ENCODE data around the gene POLR3C. TPM values are rescaled to one million over a fixed set of nuclear protein-coding genes. Genes with fewer than 3 reads are reported as not detected.
"Not testable (repeated sequence)": the region's sequence is repeated elsewhere in the genome, so short reads cannot be mapped to it uniquely, and the experiment has no call there.

POLR3C gene
- total RNA-seq, 2 donors from 2014 or later: 32.7 to 37.9 TPM

GRCh38 chr1:145806408-145806807 is 17.6 kb upstream of the POLR3C start:
- Histone ChIP-seq H3K9me3 (ENCODE audit: control insufficient read depth, low read length) (no peaks in the 10 kb centered on the region), H3K27ac (ENCODE audit: low read depth, low read length) (no peak overlapping the region), H3K9ac (ENCODE audit: extremely low read depth, low read length, poor library complexity, severe bottlenecking) (no peak overlapping the region), H3K4me1 (ENCODE audit: control insufficient read depth, insufficient read depth, low read length) (peaks cover 5% of the 10 kb centered on the region), H3K27me3 (ENCODE audit: control insufficient read depth, insufficient read depth, low read length, poor library complexity, severe bottlenecking) (no peaks in the 10 kb centered on the region), H3K36me3 (ENCODE audit: control insufficient read depth, insufficient read depth, low read length) (peaks cover 5% of the 10 kb centered on the region), H3K4me3 (ENCODE audit: low read length) (no peak overlapping the region)
- no peaks in the 10 kb centered on the region for H3K27me3 Mint-ChIP-seq (ENCODE audit: insufficient read depth)
- H3K9me3 Mint-ChIP-seq: no peaks in the 10 kb centered on the region
- peak overlapping the region; percentile 6 for H3K27ac Mint-ChIP-seq
- H3K4me1 Mint-ChIP-seq: peaks cover 33% of the 10 kb centered on the region
- H3K36me3 Mint-ChIP-seq (ENCODE audit: low read depth): peaks cover 10% of the 10 kb centered on the region
- no peak overlapping the region for H3K4me3 Mint-ChIP-seq
- WGBS, 2 experiments (ENCODE audit: insufficient coverage in 1 of 2, insufficient read length in 1 of 2): 94 to 96% methylated on average over 3 of the region's 4 CpGs
- DNase-seq: no peak
- no peak for TF ChIP-seq CTCF (conservative IDR thresholded peaks at IDR 0.05)

DNA sequence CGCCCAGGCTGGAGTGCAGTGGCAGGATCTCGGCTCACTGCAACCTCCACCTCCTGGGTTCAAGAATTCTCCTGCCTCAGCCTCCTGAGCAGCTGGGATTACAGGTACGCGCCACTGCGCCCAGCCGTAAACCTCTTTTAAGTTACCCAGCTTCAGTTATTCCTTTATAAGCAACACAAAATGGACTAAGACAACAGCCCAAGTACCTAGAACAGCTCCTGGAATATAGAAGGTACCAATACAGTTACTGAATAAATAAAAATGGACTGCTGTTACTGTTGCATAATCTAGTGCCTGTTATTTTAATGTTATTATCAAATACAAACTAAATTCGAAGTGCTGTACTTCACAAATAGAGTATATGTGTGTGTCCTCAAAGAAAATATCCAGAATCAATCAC is 17.2 kb upstream of the POLR3C start:
- H3K4me1 ChIP-seq (ENCODE audit: control insufficient read depth, insufficient read depth, low read length): peaks cover 5% of the 10 kb centered on the region
- H3K9me3 ChIP-seq (ENCODE audit: control insufficient read depth, low read length): no peaks in the 10 kb centered on the region
- Mint-ChIP-seq H3K27me3 (ENCODE audit: insufficient read depth) (no peaks in the 10 kb centered on the region), H3K27ac (no peak overlapping the region), H3K9me3 (no peaks in the 10 kb centered on the region), H3K4me3 (no peak overlapping the region), H3K4me1 (peaks cover 32% of the 10 kb centered on the region), H3K36me3 (ENCODE audit: low read depth) (peaks cover 10% of the 10 kb centered on the region)
- TF ChIP-seq CTCF (conservative IDR thresholded peaks at IDR 0.05): no peak
- H3K36me3 ChIP-seq (ENCODE audit: control insufficient read depth, insufficient read depth, low read length): peaks cover 5% of the 10 kb centered on the region
- WGBS, 2 experiments (ENCODE audit: insufficient coverage in 1 of 2, insufficient read length in 1 of 2): 88 to 95% methylated on average over 6 to 7 of the region's 7 CpGs
- DNase-seq: no peak
- H3K27ac ChIP-seq (ENCODE audit: low read depth, low read length): no peak overlapping the region
- no peak overlapping the region for H3K4me3 ChIP-seq (ENCODE audit: low read length)
- no peak overlapping the region for H3K9ac ChIP-seq (ENCODE audit: extremely low read depth, low read length, poor library complexity, severe bottlenecking)
- no peaks in the 10 kb centered on the region for H3K27me3 ChIP-seq (ENCODE audit: control insufficient read depth, insufficient read depth, low read length, poor library complexity, severe bottlenecking)

GRCh38 chr1:145812977-145813810 is 10.8 kb upstream of the POLR3C start:
- H3K9ac ChIP-seq (ENCODE audit: extremely low read depth, low read length, poor library complexity, severe bottlenecking); H3K4me1 Mint-ChIP-seq; H3K27me3 Mint-ChIP-seq (ENCODE audit: insufficient read depth): not testable (repeated sequence)

GRCh38 chr1:145818095-145818494 is 5.9 kb upstream of the POLR3C start:
- H3K27me3 ChIP-seq (ENCODE audit: control insufficient read depth, insufficient read depth, low read length, poor library complexity, severe bottlenecking); H3K4me1 Mint-ChIP-seq; H3K4me3 Mint-ChIP-seq; H3K27ac ChIP-seq (ENCODE audit: low read depth, low read length); H3K27ac Mint-ChIP-seq; H3K9me3 Mint-ChIP-seq; H3K36me3 Mint-ChIP-seq (ENCODE audit: low read depth); H3K4me3 ChIP-seq (ENCODE audit: low read length); DNase-seq; H3K27me3 Mint-ChIP-seq (ENCODE audit: insufficient read depth); H3K9ac ChIP-seq (ENCODE audit: extremely low read depth, low read length, poor library complexity, severe bottlenecking); H3K9me3 ChIP-seq (ENCODE audit: control insufficient read depth, low read length); H3K36me3 ChIP-seq (ENCODE audit: control insufficient read depth, insufficient read depth, low read length); H3K4me1 ChIP-seq (ENCODE audit: control insufficient read depth, insufficient read depth, low read length): not testable (repeated sequence)
- 100% methylated on average over 1 of the region's 6 CpGs; no CpG with 5 or more reads in 1 of the 2 experiments for WGBS, 2 experiments (ENCODE audit: insufficient coverage in 1 of 2, insufficient read length in 1 of 2)

More at GRCh38 chr1:145812977-145813810, 10.8 kb upstream of the POLR3C start:
- not testable (repeated sequence) for H3K36me3 ChIP-seq (ENCODE audit: control insufficient read depth, insufficient read depth, low read length); H3K4me3 Mint-ChIP-seq; H3K4me1 ChIP-seq (ENCODE audit: control insufficient read depth, insufficient read depth, low read length); H3K36me3 Mint-ChIP-seq (ENCODE audit: low read depth); H3K9me3 Mint-ChIP-seq; H3K27ac ChIP-seq (ENCODE audit: low read depth, low read length); DNase-seq; H3K27me3 ChIP-seq (ENCODE audit: control insufficient read depth, insufficient read depth, low read length, poor library complexity, severe bottlenecking); H3K4me3 ChIP-seq (ENCODE audit: low read length); H3K9me3 ChIP-seq (ENCODE audit: control insufficient read depth, low read length); H3K27ac Mint-ChIP-seq
- 94% methylated on average over 1 of the region's 6 CpGs; no CpG with 5 or more reads in 1 of the 2 experiments for whole genome bisulfite sequencing, 2 experiments (ENCODE audit: insufficient coverage in 1 of 2, insufficient read length in 1 of 2)

DNA sequence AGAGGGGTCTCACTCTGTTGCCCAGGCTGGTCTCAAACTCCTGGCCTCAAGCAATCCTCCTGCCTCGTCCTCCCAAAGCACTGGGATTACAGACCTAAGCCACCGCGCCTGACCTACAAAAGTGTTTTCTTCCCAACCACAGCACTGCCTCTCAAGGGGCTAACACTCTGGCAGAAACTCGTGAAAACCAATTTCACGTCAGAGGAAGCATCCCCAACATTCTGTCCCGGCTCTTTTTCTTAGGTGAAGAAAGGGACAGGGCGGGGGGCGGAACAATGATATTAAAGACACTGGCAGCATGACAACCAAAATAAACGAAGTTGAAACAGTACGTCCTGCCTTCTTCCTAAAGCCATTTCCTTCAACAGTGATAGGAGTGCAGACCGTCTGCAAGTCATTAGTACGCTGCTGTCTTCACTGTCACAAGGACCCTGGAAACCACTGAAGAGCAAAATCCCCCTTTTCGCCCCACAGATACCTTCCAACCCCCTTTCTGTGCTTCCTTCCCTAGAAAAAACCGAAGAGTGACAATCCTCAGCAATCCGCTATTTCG is 1.1 kb upstream of the POLR3C start:
- H3K9me3 Mint-ChIP-seq: not testable (repeated sequence)
- WGBS, 2 experiments (ENCODE audit: insufficient coverage in 1 of 2, insufficient read length in 1 of 2): no CpG with 5 or more reads among the region's 16 CpGs
- H3K4me3 Mint-ChIP-seq: peak overlapping the region; percentile 99

More for the DNA sequence above, 1.1 kb upstream of the POLR3C start:
- not testable (repeated sequence) for H3K27me3 ChIP-seq (ENCODE audit: control insufficient read depth, insufficient read depth, low read length, poor library complexity, severe bottlenecking); H3K9ac ChIP-seq (ENCODE audit: extremely low read depth, low read length, poor library complexity, severe bottlenecking); H3K27ac ChIP-seq (ENCODE audit: low read depth, low read length); H3K27ac Mint-ChIP-seq; H3K27me3 Mint-ChIP-seq (ENCODE audit: insufficient read depth); H3K9me3 ChIP-seq (ENCODE audit: control insufficient read depth, low read length); H3K4me1 ChIP-seq (ENCODE audit: control insufficient read depth, insufficient read depth, low read length); H3K4me1 Mint-ChIP-seq; DNase-seq; H3K4me3 ChIP-seq (ENCODE audit: low read length)
- peaks cover 20% of the 10 kb centered on the region for H3K36me3 ChIP-seq (ENCODE audit: control insufficient read depth, insufficient read depth, low read length)
- H3K36me3 Mint-ChIP-seq (ENCODE audit: low read depth): peaks cover 23% of the 10 kb centered on the region

Measured in endodermal cell (in vitro differentiated cells).